HG03520 (cell line): ENCODE data around the gene SLC25A21.

ENCODE experiments used
- ATAC-seq: cut with Tn5 transposase; IDR thresholded peaks from one replicate; pipeline ENCODE4 v1.9.1; 2021; ENCODE audit warnings: mild to moderate bottlenecking, moderate library complexity; ENCODE audit not compliant: unreplicated experiment

Gene SLC25A21

GRCh38 chr14:36674659-36675058 is 497.7 kb downstream of the SLC25A21 start:
- ATAC-seq, result no peak

DNA sequence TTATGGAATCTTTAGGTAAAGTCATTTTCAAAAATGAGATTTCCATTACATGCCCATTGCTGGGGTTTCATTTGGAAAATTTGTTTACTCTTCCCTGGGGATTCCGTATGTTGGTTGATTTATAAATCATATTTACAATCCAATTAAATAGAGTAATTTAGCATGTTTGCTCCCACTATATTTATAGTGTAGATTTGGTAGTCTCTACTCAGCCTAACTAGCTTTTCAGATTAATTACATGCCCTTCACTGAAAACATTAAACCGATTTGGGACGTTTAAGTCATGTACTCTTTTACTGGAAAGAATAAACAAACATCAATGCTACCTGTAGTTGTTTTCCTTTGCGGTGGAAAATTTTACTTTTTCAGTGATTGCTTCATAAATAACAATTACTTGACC is 500.3 kb downstream of the SLC25A21 start:
- no peak for ATAC-seq

DNA sequence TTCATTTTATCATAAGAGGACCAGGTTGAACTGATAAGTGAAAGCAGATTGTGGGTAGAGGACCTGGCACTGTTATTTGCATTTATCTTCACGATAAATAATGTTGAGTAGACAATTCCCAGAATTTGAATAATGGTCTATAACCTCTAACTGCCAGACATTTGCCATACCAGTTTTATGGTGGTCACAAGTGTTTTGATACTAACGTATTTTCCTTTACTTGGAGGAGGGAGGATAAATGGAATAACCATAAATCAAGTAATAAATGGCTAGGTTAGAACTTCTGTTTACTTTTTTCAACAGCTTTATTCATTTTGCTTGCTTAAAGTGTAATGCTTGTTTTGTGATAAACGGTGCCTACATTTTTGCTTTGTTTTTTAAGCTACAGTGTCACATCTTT is 501.3 kb downstream of the SLC25A21 start:
- ATAC-seq, result no peak

GRCh38 chr14:36667679-36668078 is 504.7 kb downstream of the SLC25A21 start:
- no peak for ATAC-seq

- no peak for ATAC-seq
Observed at GRCh38 chr14:36666416-36667206, 505.8 kb downstream of the SLC25A21 start.

DNA sequence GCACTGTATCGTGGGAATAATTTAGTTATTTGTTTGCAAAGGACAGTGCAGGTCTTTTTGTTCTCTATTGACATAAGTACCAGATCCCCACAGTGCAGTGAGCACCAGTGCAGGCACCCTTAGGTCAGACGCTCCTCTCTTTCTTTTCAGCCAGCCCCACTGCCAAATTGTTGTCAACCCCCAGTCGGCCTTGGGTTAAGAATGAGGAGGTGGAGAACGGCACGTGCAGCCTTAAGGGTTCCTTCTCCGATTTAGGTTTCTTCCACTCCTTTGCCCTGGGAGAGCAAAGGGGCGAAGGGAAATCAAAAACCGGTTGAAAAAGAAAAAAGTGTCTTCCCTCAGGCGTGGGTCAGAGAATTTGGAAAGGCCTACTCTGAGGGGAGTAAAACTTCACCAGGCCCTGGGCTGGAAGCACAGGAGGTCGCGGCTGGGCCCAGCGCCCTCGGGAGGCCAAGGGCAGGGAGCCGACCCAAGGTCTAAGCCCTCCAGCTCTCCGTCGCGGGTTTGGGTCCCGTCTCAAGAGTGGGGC is 506.5 kb downstream of the SLC25A21 start:
- no peak for ATAC-seq

DNA sequence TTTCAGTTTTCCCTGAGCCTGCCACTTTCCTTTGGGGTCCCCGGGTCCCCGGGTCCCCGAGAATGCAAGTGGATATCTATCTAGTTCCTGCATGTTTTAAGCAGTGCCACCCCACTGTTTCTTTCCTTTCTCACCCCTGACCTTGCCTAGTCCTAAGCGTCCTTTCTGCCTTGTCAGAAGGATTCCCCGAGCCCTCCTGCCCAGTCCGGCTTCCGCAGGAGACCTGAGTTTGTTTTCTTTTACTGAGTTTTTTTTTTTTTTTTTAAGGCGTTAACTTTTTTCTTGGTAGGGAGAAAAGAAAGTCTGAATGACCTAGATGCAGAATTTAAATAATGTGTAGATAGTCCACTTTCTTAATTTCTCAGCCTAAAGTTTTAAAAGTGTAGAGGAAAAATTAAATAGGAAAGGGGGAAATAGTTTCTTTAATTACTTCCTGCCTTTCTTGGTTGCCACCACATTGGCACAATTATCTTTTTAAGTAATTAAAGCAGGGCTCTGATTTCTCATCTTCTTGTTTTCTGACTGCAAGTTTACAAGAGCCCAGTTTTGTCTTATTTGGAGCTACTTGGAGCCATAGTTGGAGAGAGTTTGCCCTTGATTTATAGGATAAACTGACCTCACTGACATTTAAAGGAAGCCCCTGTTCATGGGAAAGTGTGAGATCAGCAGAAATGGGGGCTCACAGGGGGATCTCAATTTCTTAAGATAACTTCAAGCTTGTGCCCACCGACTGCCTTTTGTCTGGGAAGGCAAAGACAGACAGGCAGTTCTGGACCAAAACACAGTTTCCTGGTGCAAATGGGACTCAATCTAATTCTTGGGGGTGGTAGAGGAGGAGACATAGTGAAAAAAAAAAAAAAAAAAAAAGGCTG is 507.8 kb downstream of the SLC25A21 start:
- ATAC-seq, result no peak

GRCh38 chr14:36663404-36664321 is 508.7 kb downstream of the SLC25A21 start:
- no peak for ATAC-seq

GRCh38 chr14:36662543-36663403 is 509.6 kb downstream of the SLC25A21 start:
- no peak for ATAC-seq

- ATAC-seq, result no peak
Observed at GRCh38 chr14:36662258-36662542, 510.2 kb downstream of the SLC25A21 start.

DNA sequence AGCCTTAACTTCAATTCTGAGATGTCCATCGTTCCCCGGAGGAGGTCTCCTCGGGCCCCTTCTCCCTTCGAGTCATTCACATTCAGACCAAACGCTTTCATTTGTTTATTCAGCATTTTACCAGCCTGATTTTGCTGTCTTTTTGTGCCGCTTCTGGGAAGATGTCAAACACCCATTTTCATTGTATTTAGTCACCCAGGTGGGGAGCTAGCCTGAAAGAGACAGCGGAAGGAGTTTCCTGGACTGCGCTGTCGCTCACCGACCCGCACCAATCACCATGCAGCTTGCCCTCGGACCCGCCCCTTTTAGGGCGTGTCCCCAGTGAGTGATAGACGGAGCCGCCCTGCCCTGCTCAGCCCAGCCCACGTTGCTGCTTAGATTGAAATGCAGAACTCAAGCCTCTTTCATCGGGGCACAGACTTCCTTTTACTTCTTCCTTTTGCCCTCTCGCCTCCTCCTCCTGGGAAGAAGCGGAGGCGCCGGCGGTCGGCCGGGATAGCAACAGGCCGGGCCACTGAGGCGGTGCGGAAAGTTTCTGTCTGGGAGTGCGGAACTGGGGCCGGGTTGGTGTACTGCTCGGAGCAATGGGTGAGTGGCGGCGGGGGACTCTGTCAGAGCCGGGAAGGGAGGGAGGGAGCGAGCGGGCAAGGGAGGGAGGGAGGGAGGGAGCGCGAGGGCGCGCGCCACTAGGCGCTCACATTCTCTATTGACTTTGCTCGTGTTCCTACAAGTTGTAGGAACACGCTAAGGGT is 510.7 kb downstream of the SLC25A21 start, which contains the start of gene PAX9:
PAX9 (plus strand) TSS at position 355 of the 752 bp plus-strand sequence; CDS start at position 585, 230 bp downstream.
- ATAC-seq, result peak; percentile 61

DNA sequence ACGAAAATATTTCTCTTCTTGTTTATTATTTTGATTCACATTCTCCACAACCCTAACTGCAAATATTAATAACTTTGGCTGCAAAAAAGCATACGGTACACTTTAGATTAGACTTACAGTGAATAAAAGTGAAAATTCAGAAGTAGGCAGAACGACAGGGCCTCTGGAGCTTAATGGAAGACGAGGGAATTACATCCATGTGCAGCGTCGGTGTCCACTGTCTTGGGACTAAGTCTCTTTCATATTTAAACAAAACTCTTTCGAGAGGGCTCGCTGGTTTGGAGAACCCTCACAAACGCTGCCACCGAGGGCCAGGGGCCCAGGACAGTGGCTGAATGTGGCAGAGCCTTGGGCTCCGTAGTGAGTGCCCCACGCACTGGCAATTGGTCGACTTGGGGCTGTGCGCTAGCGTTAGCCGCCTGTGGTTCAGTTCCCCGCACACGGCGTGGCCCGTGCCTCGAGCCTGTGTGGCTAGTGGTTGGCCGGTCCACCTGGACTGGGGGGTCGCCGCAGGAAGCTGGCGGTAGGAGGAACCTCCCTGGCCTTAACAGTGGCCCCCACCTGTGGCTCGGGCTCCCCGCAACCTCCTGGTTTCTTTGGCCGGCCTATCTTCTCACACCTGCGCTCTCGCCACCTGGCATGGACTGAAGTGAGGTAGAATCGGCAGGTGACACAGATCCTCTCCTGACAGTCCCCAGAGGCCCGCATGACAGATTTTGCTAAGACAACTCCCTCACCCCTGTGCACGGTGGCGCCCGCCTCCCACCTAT is 511.5 kb downstream of the SLC25A21 start:
- no peak for ATAC-seq

DNA sequence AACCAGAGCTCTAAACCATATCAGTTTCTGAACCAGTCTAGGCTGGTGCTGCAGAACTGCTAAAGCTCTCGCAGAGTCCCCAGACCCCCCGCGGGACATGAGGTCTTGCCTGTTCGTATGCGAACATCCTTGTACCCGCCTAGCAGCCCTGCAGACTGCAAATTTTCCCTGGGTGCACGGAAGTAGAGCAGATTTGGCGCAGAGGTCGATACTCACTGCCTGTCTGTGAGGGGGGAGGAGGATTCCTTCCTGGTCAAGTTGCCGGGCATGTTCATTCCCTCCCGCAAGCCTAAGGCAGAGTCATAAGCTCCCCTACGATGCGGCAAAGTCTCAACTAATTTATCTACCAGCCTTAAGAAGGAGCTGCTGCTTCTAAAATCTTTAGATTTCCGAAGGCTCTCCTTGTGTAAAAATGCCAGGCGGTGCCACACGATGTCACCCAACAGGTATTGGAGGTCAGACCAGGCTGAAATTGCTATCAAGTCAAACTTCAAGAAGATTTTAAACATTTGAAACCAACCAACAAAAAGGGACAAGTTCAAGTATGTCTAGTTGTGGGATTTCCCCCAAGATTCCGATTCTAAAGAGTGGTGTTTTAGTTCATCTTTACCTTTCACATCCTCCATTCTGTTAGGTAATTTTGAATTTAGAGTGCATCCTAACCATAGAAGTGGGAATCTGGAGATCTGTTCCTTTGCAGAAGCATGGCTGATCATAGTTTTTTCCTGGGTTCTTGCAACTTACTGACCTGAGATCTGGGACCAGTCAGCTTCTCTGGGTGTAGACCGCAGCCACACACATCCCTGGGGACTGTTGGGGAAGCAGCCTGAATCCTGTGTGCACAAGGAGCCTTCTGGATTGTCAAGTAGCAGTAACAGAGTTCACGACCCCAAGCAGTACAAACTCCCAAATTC is 512.3 kb downstream of the SLC25A21 start:
- no peak for ATAC-seq

DNA sequence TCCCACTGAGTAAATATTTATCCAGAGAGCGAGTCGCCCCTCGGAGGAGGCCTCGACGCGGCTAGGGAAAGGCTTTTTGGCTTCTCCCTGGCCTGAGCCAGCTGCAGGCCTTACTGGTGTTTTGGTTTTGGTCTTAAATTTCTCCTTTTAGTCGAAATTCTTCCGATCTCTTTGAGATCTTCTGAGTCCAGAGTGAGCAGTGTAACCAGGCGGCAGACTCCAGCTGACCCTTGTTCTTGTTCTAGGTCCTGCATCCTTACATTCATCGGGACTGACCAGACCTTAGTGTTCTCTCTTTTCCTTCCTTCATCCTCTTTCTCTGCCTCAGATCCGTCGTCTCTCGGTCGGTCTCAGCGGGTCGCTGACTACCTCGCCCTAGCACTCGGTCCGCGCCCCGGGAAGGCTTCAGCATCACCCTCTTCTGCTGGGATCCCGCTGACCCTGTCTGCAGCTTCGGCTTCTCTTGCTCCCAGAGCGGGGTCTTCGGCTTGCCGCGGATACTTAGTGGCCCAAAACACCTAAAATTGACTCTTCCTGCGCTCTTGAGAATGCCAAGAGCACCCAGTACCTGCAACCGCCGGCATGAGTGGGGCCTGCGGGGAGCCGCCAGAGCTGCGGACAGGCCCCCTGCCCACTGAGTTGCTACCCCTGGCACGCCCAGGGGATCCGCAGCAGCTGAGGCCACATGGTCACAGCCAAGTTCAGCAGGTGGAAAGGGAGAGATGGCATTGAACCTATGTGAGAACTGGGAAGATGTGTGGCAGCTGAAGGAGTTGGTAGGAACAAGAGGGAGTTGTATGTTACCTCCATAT is 513.2 kb downstream of the SLC25A21 start:
- no peak for ATAC-seq

- ATAC-seq, result no peak
Observed at GRCh38 chr14:36658123-36659009, 514.0 kb downstream of the SLC25A21 start.
